IMR-90 (cell line): ENCODE measurements around the gene AGAP2. TPM values are rescaled to one million over a fixed set of nuclear protein-coding genes. Genes with fewer than 3 reads are reported as not detected.

ENCODE experiments used
- ATAC-seq: fragments of 200-7000 bp; cut with Tn5 transposase; 2 replicates; pipeline ENCODE4 v1.9.1; 2020; ENCODE audit warnings: low read depth, mild to moderate bottlenecking, moderate library complexity
- BruUV-seq: library from RNA; stranded (reverse); fragments of 400-500 nt; replicated peaks from 2 replicates; lab custom pipeline; 2021; lab: Mats Ljungman, UMichigan
- CTCF ChIA-PET: fragments of 300-600 bp; formaldehyde crosslinking; extraction: SDS; loops from one replicate; lab custom pipeline; 2021; ENCODE audit warnings: antibody characterized with exemption; lab: Yijun Ruan, JAX
- POLR2A ChIA-PET: fragments of 300-600 bp; sonication (Branson Sonifier 250); formaldehyde crosslinking; loops from one replicate; lab custom pipeline; 2022; ENCODE audit warnings: antibody characterized with exemption; ENCODE audit not compliant: unreplicated experiment; lab: Charles Lee
- DNase-seq: peaks from one replicate; pipeline ENCODE4 v3.0.0; 2013
- H2AFZ ChIP-seq: replicated peaks from 2 replicates; pipeline ENCODE3; 2013; ENCODE audit warnings: low read length, mild to moderate bottlenecking; ENCODE audit not compliant: poor library complexity
- H2AK5ac ChIP-seq: 2 replicates; pipeline ENCODE4 v1.6.1; 2013; ENCODE audit warnings: low read depth, low read length, inconsistent platforms
- H2AK9ac ChIP-seq: replicated peaks from 2 replicates; pipeline ENCODE3; 2013; ENCODE audit warnings: mild to moderate bottlenecking, low read depth, low read length, moderate library complexity; ENCODE audit not compliant: poor library complexity
- H2BK120ac ChIP-seq: 2 replicates; pipeline ENCODE4 v1.6.1; 2013; ENCODE audit warnings: low read depth, low read length, inconsistent platforms
- H2BK15ac ChIP-seq: 3 replicates; pipeline ENCODE4 v1.6.1; 2013; ENCODE audit warnings: low read depth, low read length, inconsistent platforms
- H2BK20ac ChIP-seq: 2 replicates; pipeline ENCODE4 v1.6.1; 2013; ENCODE audit warnings: low read depth, mild to moderate bottlenecking, inconsistent platforms, low read length, moderate library complexity
- H2BK5ac ChIP-seq: 2 replicates; pipeline ENCODE4 v1.6.1; 2013; ENCODE audit warnings: mild to moderate bottlenecking, low read depth, low read length, inconsistent platforms; ENCODE audit not compliant: poor library complexity, severe bottlenecking
- H3K14ac ChIP-seq: replicated peaks from 2 replicates; pipeline ENCODE4 v1.6.1; 2013; ENCODE audit warnings: low read depth, low read length, inconsistent platforms
- H3K18ac ChIP-seq: 2 replicates; pipeline ENCODE4 v1.6.1; 2013; ENCODE audit warnings: low read depth, low read length, control low read depth
- H3K23ac ChIP-seq: 2 replicates; pipeline ENCODE4 v1.6.1; 2013; ENCODE audit warnings: low read depth, low read length, inconsistent platforms
- H3K27ac ChIP-seq: 2 replicates; pipeline ENCODE4 v1.5.1; 2013; ENCODE audit warnings: mild to moderate bottlenecking, control low read depth, low read length; ENCODE audit not compliant: insufficient read depth
- H3K27me3 ChIP-seq: 2 replicates; pipeline ENCODE4 v1.6.1; 2013; ENCODE audit warnings: low read length; ENCODE audit not compliant: control insufficient read depth, insufficient read depth
- H3K36me3 ChIP-seq: 2 replicates; pipeline ENCODE4 v1.6.1; 2013; ENCODE audit warnings: low read length, mixed read lengths; ENCODE audit not compliant: control insufficient read depth, insufficient read depth
- H3K4ac ChIP-seq: 2 replicates; pipeline ENCODE4 v1.6.1; 2013; ENCODE audit warnings: low read depth, low read length, inconsistent platforms
- H3K4me1 ChIP-seq: 2 replicates; pipeline ENCODE4 v1.6.1; 2013; ENCODE audit warnings: low read length, mixed read lengths; ENCODE audit not compliant: control insufficient read depth, insufficient read depth
- H3K4me2 ChIP-seq: 2 replicates; pipeline ENCODE4 v1.6.1; 2013; ENCODE audit warnings: low read depth, mild to moderate bottlenecking, control low read depth, low read length, moderate library complexity
- H3K4me3 ChIP-seq: 2 replicates; pipeline ENCODE4 v1.5.1; 2013; ENCODE audit warnings: low read depth, mild to moderate bottlenecking, control low read depth, low read length, moderate library complexity; ENCODE audit not compliant: insufficient read depth
- H3K56ac ChIP-seq: 2 replicates; pipeline ENCODE4 v1.6.1; 2013; ENCODE audit warnings: low read length, inconsistent platforms; ENCODE audit not compliant: insufficient read depth; ENCODE audit errors: extremely low read depth
- H3K79me1 ChIP-seq, 2 experiments: 2 replicates each; pipeline ENCODE4 v1.6.1; 2013; ENCODE audit warnings: low read length in 2 of 2, inconsistent platforms in 1 of 2, low read depth in 1 of 2
- H3K9ac ChIP-seq: 2 replicates; pipeline ENCODE4 v1.6.1; 2013; ENCODE audit warnings: low read depth, low read length, control low read depth
- H3K9me1 ChIP-seq: 2 replicates; pipeline ENCODE4 v1.6.1; 2013; ENCODE audit warnings: low read length, inconsistent platforms; ENCODE audit not compliant: insufficient read depth
- H3K9me3 ChIP-seq: 2 replicates; pipeline ENCODE4 v1.6.1; 2013; ENCODE audit warnings: low read length; ENCODE audit not compliant: control insufficient read depth, insufficient read depth
- H4K20me1 ChIP-seq: 2 replicates; pipeline ENCODE4 v1.6.1; 2013; ENCODE audit warnings: low read length, inconsistent platforms; ENCODE audit not compliant: insufficient read depth
- H4K5ac ChIP-seq: 2 replicates; pipeline ENCODE4 v1.6.1; 2013; ENCODE audit warnings: mild to moderate bottlenecking, low read depth, low read length, control low read depth
- H4K8ac ChIP-seq, 2 experiments: 2 replicates each; pipeline ENCODE4 v1.6.1; 2013; ENCODE audit warnings: low read depth in 2 of 2, low read length in 2 of 2, control low read depth in 1 of 2, inconsistent platforms in 1 of 2
- H4K91ac ChIP-seq: 2 replicates; pipeline ENCODE4 v1.6.1; 2013; ENCODE audit warnings: low read depth, low read length, inconsistent platforms; ENCODE audit not compliant: insufficient read depth
- CTCF ChIP-seq: conservative IDR thresholded peaks from 2 replicates; pipeline ENCODE4 v1.5.1; 2012; ENCODE audit warnings: mild to moderate bottlenecking, low read depth, low read length, improper control_type of control experiment
- USF2 ChIP-seq: fragments of 150-350 bp; IDR thresholded peaks from 2 replicates; pipeline ENCODE4 v1.6.1; 2017; ENCODE audit warnings: mild to moderate bottlenecking, antibody characterized with exemption, low read length, low read depth
- WGBS, 2 experiments: methylation state at CpG; one replicate each; pipeline versions ENCODE4 v1.1.5 to v1.1.7; 2013; ENCODE audit warnings: missing lambda C conversion rate in 2 of 2; ENCODE audit not compliant: insufficient read length in 1 of 2; ENCODE audit errors: extremely low coverage in 2 of 2; 5-methylcytosine and 5-hydroxymethylcytosine counted together
- dilution Hi-C: fragments of 300-500 bp; cut with HindIII; formaldehyde crosslinking; loops from one replicate; pipeline ENCODE4 v1.14.3; 2018; ENCODE audit warnings: low sequenced_read_pairs; ENCODE audit not compliant: unreplicated experiment
- in situ Hi-C: fragments of 300-500 bp; cut with MboI; formaldehyde crosslinking; loops from 3 replicates; pipeline ENCODE4 v1.14.3; 2019; ENCODE audit warnings: low sequenced_read_pairs, inconsistent platforms, mixed read lengths
- intact Hi-C: fragments of 100-400 bp; cut with micrococcal nuclease; formaldehyde crosslinking; loops from 2 replicates; pipeline ENCODE4 v1.10.0; 2022
- polyA plus RNA-seq, 3 experiments: library from polyadenylated mRNA; depleted of rRNA; stranded (reverse); fragments of >200 nt; gene quantifications; 2 replicates each; pipeline ENCODE4 v1.2.3, GENCODE V29; 2012; ENCODE audit warnings: low replicate concordance in 1 of 3
- total RNA-seq: library from RNA; depleted of rRNA; stranded (reverse); fragments of >200 nt; gene quantifications from 2 replicates; pipeline ENCODE4 v1.2.3, GENCODE V29; 2012

Gene AGAP2
- total and polyA plus RNA-seq, 2 of the 4 experiments (the other 2 are of a cell fraction): 0.03 to 0.18 TPM

DNA sequence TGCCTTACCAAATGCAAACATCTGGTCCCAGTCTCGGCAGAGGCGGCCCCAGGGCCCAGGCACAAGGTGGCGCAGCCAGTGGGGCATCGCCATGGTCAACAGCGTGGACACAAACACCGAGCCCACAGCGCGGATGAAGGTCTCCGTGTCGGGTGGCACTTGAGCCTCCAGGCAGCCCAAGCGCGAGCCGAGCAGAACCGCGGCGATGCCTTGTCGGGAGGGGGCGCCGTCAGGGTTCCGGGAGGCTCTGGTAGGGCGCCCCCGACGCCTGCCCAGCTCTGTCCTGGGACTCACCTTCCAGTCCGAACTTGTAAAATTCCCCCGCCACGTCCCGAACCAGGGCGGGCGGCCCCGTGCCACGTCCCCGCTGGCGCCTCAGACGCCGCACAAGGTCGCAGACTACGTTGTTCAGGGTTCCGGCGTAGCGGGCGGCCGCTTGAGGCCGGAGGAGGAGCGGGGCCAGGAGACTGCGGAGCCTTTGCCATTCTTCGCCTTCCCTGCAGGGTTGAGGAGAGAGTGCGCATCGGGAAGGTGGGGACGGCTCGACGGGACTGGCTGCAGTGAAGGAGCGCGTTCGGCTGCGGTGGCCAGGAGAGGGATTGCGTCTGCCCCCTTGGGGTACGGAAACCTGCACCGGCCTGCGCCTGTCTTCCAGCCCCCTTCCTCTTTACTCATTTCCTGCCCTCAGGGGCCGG, 26.6 kb upstream of the AGAP2 start:
- Histone ChIP-seq H4K5ac (no peak overlapping the region), H3K9me3 (peaks cover 2% of the 10 kb centered on the region; the same call in 1 of the 2 replicates), H3K18ac (no peak overlapping the region), H3K27me3 (peaks cover 43% of the 10 kb centered on the region), H3K14ac (0 out of 2 replicates have a peak overlapping the region, but pooled peaks have one; percentile 29), H3K9ac (no peak overlapping the region), H3K27ac (no peak overlapping the region), H3K9me1 (0 out of 2 replicates have a peak, but pooled peaks cover 3% of the 10 kb centered on the region), H3K4me3 (peak overlapping the region; percentile 35), H3K4ac (no peak overlapping the region; the same call in 1 of the 2 replicates), H3K4me2 (peak overlapping the region; percentile 68), H3K23ac (peak overlapping the region; percentile 35), H4K8ac (no peak overlapping the region), H2AK5ac (no peak overlapping the region), H3K4me1 (peaks cover 8% of the 10 kb centered on the region; the same call in 1 of the 2 replicates), H2AK9ac (peak overlapping the region; percentile 52), H2BK5ac (no peak overlapping the region), H2BK20ac (no peak overlapping the region), H3K56ac (no peak overlapping the region), H4K20me1 (no peaks in the 10 kb centered on the region), H3K36me3 (peaks cover 1% of the 10 kb centered on the region; the same call in 1 of the 2 replicates), H3K79me1 (no peaks in the 10 kb centered on the region), H2BK120ac (no peak overlapping the region), H2BK15ac (no peak overlapping the region), H2AFZ (peak overlapping the region; percentile 82), H4K91ac (no peak overlapping the region)
- CTCF ChIA-PET: no interaction called here
- DNase-seq (peak; percentile 17), ATAC-seq (peak; percentile 74)
- BruUV-seq: no TSS peak
- 2% methylated on average over 34 of the region's 60 CpGs; no CpG with 5 or more reads in 1 of the 2 experiments for WGBS, 2 experiments
- TF ChIP-seq USF2 (no peak), CTCF (peak; percentile 31)
- intact Hi-C loops: no loop called here
- POLR2A ChIA-PET: no interaction called here
- dilution Hi-C loops: no loop called here
- in situ Hi-C loops: no loop called here
